KOPT-K1 (cell line): ENCODE measurements around the gene HOXC10.

Experiments used
- H3K27ac ChIP-seq: fragments of 200-600 bp; sonication (generic); 2 replicates; pipeline ENCODE4 v1.5.1; 2016; ENCODE audit warnings: antibody characterized with exemption, mild to moderate bottlenecking, low read depth, low read length; ENCODE audit not compliant: poor library complexity, severe bottlenecking
- H3K36me3 ChIP-seq: fragments of 200-600 bp; sonication (generic); 2 replicates; pipeline ENCODE4 v1.5.1; 2017; ENCODE audit warnings: antibody characterized with exemption, mild to moderate bottlenecking, low read length, moderate library complexity; ENCODE audit not compliant: insufficient read depth
- H3K9me3 ChIP-seq: fragments of 200-600 bp; sonication (generic); 2 replicates; pipeline ENCODE4 v1.5.1; 2017; ENCODE audit warnings: antibody characterized with exemption, low read length, mild to moderate bottlenecking; ENCODE audit not compliant: insufficient read depth, poor library complexity, severe bottlenecking

The HOXC10 gene

GRCh38 chr12:53956251-53956887, 28.6 kb upstream of the HOXC10 start:
- no peak overlapping the region for H3K27ac ChIP-seq
- H3K36me3 ChIP-seq = no peaks in the 10 kb centered on the region
- H3K9me3 ChIP-seq = no peaks in the 10 kb centered on the region

- no peaks in the 10 kb centered on the region for H3K9me3 ChIP-seq
- no peak overlapping the region for H3K27ac ChIP-seq
- H3K36me3 ChIP-seq = no peaks in the 10 kb centered on the region
Measured at GRCh38 chr12:53956914-53957536, 27.9 kb upstream of the HOXC10 start.

- H3K27ac ChIP-seq = no peak overlapping the region
- no peaks in the 10 kb centered on the region for H3K36me3 ChIP-seq
- H3K9me3 ChIP-seq = no peaks in the 10 kb centered on the region
Measured at GRCh38 chr12:53958128-53958527, 26.8 kb upstream of the HOXC10 start.

DNA sequence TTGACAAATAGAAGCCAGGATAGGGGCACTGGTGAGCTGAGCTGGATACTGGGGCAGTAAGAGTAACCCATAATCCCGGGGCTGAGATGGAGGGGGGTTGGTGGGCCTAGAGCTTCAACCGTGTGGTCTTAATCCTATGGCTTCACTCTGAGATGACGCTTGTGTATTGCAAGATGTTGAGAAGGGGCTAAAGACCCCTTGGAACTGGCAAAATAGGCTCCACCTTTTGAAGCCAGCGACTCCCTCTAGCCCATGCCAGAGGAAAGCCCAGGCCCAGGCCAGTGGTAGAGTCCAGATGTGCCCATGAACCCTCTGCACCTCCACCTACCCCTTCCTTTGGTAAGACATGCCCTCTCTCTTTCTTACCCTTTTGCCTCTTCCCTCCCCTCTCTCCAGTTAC, 25.6 kb upstream of the HOXC10 start:
- Histone ChIP-seq H3K27ac (no peak overlapping the region), H3K9me3 (no peaks in the 10 kb centered on the region), H3K36me3 (no peaks in the 10 kb centered on the region)

GRCh38 chr12:53960187-53961024, 24.5 kb upstream of the HOXC10 start:
- H3K9me3 ChIP-seq = no peaks in the 10 kb centered on the region
- H3K36me3 ChIP-seq = no peaks in the 10 kb centered on the region
- no peak overlapping the region for H3K27ac ChIP-seq

- Histone ChIP-seq H3K27ac (no peak overlapping the region), H3K36me3 (no peaks in the 10 kb centered on the region), H3K9me3 (no peaks in the 10 kb centered on the region)
Measured at GRCh38 chr12:53961025-53961761, 23.8 kb upstream of the HOXC10 start.

GRCh38 chr12:53963005-53963404, 21.9 kb upstream of the HOXC10 start:
- Histone ChIP-seq H3K9me3 (no peaks in the 10 kb centered on the region), H3K36me3 (no peaks in the 10 kb centered on the region)

GRCh38 chr12:53963434-53964314, 21.3 kb upstream of the HOXC10 start:
- no peaks in the 10 kb centered on the region for H3K9me3 ChIP-seq
- no peak overlapping the region for H3K27ac ChIP-seq

More at GRCh38 chr12:53963005-53963404, 21.9 kb upstream of the HOXC10 start:
- H3K27ac ChIP-seq = no peak overlapping the region

DNA sequence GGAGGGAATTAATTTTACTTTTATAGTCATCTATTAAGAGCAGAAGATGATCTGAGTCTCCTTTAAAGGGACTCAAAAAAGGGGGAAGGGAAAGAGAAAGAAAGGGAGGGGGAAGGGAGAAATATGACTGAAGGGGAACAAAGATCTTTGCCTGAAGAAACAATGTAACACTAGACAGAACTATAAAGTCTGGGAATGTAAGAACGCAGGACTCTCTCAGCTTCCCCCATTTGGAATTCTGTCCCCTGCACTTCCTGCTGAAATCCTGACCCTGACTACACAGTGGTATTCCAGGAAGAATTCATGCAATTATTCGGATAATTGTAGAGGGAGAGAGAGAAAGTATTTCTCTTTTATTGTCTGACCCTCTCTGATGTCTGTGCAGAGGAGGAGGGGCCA, 20.6 kb upstream of the HOXC10 start:
- Histone ChIP-seq H3K9me3 (no peaks in the 10 kb centered on the region), H3K36me3 (no peaks in the 10 kb centered on the region), H3K27ac (no peak overlapping the region)

More at GRCh38 chr12:53963434-53964314, 21.3 kb upstream of the HOXC10 start:
- no peaks in the 10 kb centered on the region for H3K36me3 ChIP-seq

DNA sequence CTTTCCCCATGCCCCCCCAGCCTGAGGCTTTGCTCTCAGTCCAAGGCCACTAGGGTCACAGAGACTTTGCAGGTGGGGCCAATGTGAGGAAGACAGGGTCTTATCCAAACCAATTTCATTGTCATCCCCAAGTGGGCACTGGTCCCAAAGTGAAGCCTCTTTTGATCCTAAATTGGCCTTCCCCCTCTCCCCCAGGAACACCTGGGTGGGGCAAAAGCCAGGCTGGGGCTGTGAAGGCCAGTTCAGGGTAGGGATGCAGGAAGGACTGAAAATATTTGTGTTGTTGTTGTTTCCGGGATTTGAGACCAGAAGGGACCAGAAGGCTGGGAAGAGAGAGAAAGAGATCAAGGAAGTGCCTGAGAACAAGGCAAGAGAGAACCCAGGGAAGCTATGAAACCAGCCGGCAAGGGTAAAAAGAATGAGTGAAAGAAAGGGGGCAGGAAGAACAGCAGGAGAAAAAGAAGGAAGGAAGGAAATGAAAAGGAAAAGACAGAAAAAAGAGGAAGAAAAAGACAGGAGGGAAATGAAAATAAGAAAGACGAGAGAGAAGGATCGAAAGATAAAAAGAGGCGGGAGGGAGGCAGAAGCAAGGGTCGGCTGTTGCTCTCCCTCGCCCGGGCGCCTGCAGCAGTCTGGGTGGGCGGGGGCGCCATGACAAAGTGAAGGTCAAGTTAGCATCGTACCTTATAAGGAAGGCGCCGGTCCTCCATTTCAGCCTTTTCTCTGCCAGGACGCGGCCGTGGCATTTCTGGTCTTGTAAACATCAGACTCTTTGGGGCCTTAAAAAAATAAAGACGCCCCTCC, 19.5 kb upstream of the HOXC10 start:
- Histone ChIP-seq H3K27ac (no peak overlapping the region), H3K36me3 (no peaks in the 10 kb centered on the region), H3K9me3 (no peaks in the 10 kb centered on the region)

DNA sequence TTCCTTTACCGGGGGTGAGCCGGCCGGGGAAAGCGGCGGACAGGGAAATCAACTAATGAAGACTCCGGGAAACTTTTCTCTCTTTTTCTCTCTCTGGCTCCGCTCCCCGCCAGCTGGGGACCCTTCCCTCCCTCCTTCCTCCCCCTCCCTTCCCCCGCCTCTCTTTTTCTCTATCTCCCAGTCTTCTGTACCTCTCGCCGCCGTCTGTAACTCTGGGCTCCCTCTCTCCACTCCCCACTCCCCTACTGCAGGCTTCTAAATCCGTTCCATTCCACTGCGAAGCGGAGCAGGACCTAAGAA, 18.9 kb upstream of the HOXC10 start:
- H3K27ac ChIP-seq = no peak overlapping the region
- no peaks in the 10 kb centered on the region for H3K9me3 ChIP-seq
- H3K36me3 ChIP-seq = no peaks in the 10 kb centered on the region

GRCh38 chr12:53966385-53967133, 18.4 kb upstream of the HOXC10 start:
- H3K9me3 ChIP-seq = no peaks in the 10 kb centered on the region
- H3K27ac ChIP-seq = no peak overlapping the region
- no peaks in the 10 kb centered on the region for H3K36me3 ChIP-seq

DNA sequence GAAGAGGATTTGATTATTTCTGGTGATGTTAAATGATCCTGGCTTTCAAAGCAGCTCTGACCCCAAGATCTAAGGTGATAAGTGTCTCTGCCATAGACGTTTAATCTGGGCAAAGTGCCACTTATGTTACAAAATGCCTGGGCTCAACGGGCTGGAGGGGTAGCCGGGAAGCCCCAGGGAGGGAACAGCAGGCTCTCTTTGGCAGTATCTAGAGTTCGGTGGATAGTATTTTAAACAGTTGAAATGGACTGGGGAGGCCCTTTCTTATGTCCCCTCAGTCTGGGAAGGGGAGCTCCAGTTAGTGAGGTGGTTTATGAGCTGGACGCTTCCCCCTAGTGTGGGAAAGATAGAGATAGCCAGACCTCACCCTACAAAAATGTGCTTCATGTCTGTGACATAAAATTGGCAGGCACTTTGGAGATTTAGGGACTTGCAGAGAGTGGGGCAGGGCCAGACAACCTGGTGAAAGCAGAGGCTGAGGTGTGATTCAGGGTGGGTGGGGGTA, 17.5 kb upstream of the HOXC10 start:
- Histone ChIP-seq H3K27ac (no peak overlapping the region), H3K36me3 (no peaks in the 10 kb centered on the region), H3K9me3 (no peaks in the 10 kb centered on the region)
